H1 (cell line): ENCODE measurements around the gene NFIC. TPM values are rescaled to one million over a fixed set of nuclear protein-coding genes. Genes with fewer than 3 reads are reported as not detected.

ENCODE experiments used
- CTCF ChIA-PET: fragments of 300-600 bp; sonication (Branson Sonifier 250); formaldehyde crosslinking; loops from one replicate; lab custom pipeline; 2021; ENCODE audit not compliant: partially characterized antibody; lab: Charles Lee
- POLR2A ChIA-PET: fragments of 300-600 bp; sonication (Branson Sonifier 250); formaldehyde crosslinking; loops from one replicate; lab custom pipeline; 2021; ENCODE audit warnings: inconsistent platforms; ENCODE audit not compliant: partially characterized antibody; lab: Charles Lee
- DNase-seq, 2 experiments: peaks; one replicate each; pipeline versions ENCODE4 v3.0.0 to v3.0.0-alpha.2; 2010 to 2022; ENCODE audit warnings: low spot score in 2 of 2, low read depth in 1 of 2, mixed read lengths in 1 of 2
- FAIRE-seq: peaks from 2 replicates; lab custom pipeline; 2011; peaks lifted over from hg19 to GRCh38; lab: Jason Lieb, UNC
- H2AFZ ChIP-seq: 2 replicates; pipeline ENCODE4 v1.8.1; 2012; ENCODE audit warnings: low read length, inconsistent platforms
- H2AK5ac ChIP-seq: 2 replicates; pipeline ENCODE4 v1.6.1; 2013; ENCODE audit warnings: low read depth, low read length
- H2BK120ac ChIP-seq: replicated peaks from 2 replicates; pipeline ENCODE3; 2013; ENCODE audit warnings: low read depth, low read length, inconsistent platforms
- H2BK12ac ChIP-seq: 2 replicates; pipeline ENCODE4 v1.6.1; 2013; ENCODE audit warnings: low read depth, low read length
- H2BK15ac ChIP-seq: 2 replicates; pipeline ENCODE4 v1.6.1; 2013; ENCODE audit warnings: low read length
- H2BK20ac ChIP-seq: 2 replicates; pipeline ENCODE4 v1.6.1; 2013; ENCODE audit warnings: low read length
- H2BK5ac ChIP-seq: 2 replicates; pipeline ENCODE4 v1.6.1; 2013; ENCODE audit warnings: low read depth, low read length
- H3K14ac ChIP-seq: 2 replicates; pipeline ENCODE4 v1.6.1; 2013; ENCODE audit warnings: inconsistent platforms; ENCODE audit not compliant: insufficient read length
- H3K18ac ChIP-seq: 2 replicates; pipeline ENCODE4 v1.6.1; 2013; ENCODE audit warnings: low read length; ENCODE audit errors: extremely low read depth
- H3K23ac ChIP-seq: 2 replicates; pipeline ENCODE4 v1.6.1; 2013; ENCODE audit warnings: inconsistent platforms; ENCODE audit not compliant: insufficient read length
- H3K23me2 ChIP-seq: 2 replicates; pipeline ENCODE4 v1.6.1; 2013; ENCODE audit warnings: low read depth, low read length
- H3K27ac ChIP-seq: 2 replicates; pipeline ENCODE4 v1.6.1; 2011; ENCODE audit warnings: low read depth, low read length, inconsistent platforms
- H3K27me3 ChIP-seq, 4 experiments: replicated peaks in 1 of 4; 1 replicate in 1 of 4; 2 replicates in 3 of 4; pipeline versions ENCODE4 v1.6.1 to v1.8.1; 2011 to 2013; ENCODE audit warnings: low read length in 3 of 4, mild to moderate bottlenecking in 3 of 4, inconsistent platforms in 2 of 4, mixed read lengths in 2 of 4, moderate library complexity in 1 of 4; ENCODE audit not compliant: control insufficient read depth in 3 of 4, insufficient read depth in 3 of 4; ENCODE audit errors: extremely low read depth in 1 of 4
- H3K36me3 ChIP-seq, 4 experiments: 2 replicates each; pipeline versions ENCODE4 v1.6.1 to v1.8.1; 2011 to 2013; ENCODE audit warnings: mild to moderate bottlenecking in 4 of 4, low read length in 3 of 4, moderate library complexity in 2 of 4, control low read depth in 1 of 4, inconsistent platforms in 1 of 4; ENCODE audit not compliant: insufficient read depth in 4 of 4, control insufficient read depth in 2 of 4
- H3K4ac ChIP-seq: replicated peaks from 2 replicates; pipeline ENCODE3; 2013; ENCODE audit warnings: low read length, low read depth, mixed read lengths, inconsistent platforms; ENCODE audit not compliant: insufficient read length
- H3K4me1 ChIP-seq, 4 experiments: replicated peaks in 1 of 4; 1 replicate in 1 of 4; 2 replicates in 3 of 4; pipeline versions ENCODE4 v1.6.1 to v1.8.1; 2011 to 2013; ENCODE audit warnings: low read length in 3 of 4, inconsistent platforms in 2 of 4, mixed read lengths in 1 of 4; ENCODE audit not compliant: insufficient read depth in 4 of 4, control insufficient read depth in 3 of 4
- H3K4me2 ChIP-seq, 2 experiments: 2 replicates each; pipeline versions ENCODE4 v1.6.1 to v1.8.1; 2011 to 2013; ENCODE audit warnings: low read depth in 2 of 2, low read length in 2 of 2, control low read depth in 1 of 2, inconsistent platforms in 1 of 2, mild to moderate bottlenecking in 1 of 2; ENCODE audit not compliant: insufficient read depth in 1 of 2
- H3K4me3 ChIP-seq, 4 experiments: fragments of 200-600, 300-600 bp in 1 of 4; sonication (generic), shearing (Covaris generic), sonication (Bioruptor Twin) in 1 of 4; 2 replicates each; pipeline versions ENCODE4 v1.5.1 to v1.8.1; 2011 to 2016; ENCODE audit warnings: low read length in 4 of 4, low read depth in 3 of 4, control low read depth in 2 of 4, inconsistent platforms in 2 of 4, mild to moderate bottlenecking in 2 of 4, mixed read lengths in 1 of 4, moderate library complexity in 1 of 4; ENCODE audit not compliant: insufficient read depth in 2 of 4; ENCODE audit errors: extremely low read depth in 1 of 4
- H3K56ac ChIP-seq: replicated peaks from 2 replicates; pipeline ENCODE3; 2013; ENCODE audit warnings: low read depth, mild to moderate bottlenecking, mixed read lengths, low read length, inconsistent platforms; ENCODE audit not compliant: insufficient read length
- H3K79me1 ChIP-seq: 2 replicates; pipeline ENCODE4 v1.6.1; 2013; ENCODE audit warnings: low read depth, low read length, control low read depth
- H3K79me2 ChIP-seq, 2 experiments: 2 replicates each; pipeline versions ENCODE4 v1.6.1 to v1.8.1; 2012 to 2013; ENCODE audit warnings: low read length in 2 of 2, mild to moderate bottlenecking in 2 of 2, inconsistent platforms in 1 of 2; ENCODE audit not compliant: insufficient read depth in 2 of 2, control insufficient read depth in 1 of 2
- H3K9ac ChIP-seq, 4 experiments: replicated peaks in 1 of 4; 1 replicate in 1 of 4; 2 replicates in 3 of 4; pipeline versions ENCODE4 v1.6.1 to v1.8.1; 2011 to 2013; ENCODE audit warnings: low read depth in 3 of 4, low read length in 3 of 4, control low read depth in 2 of 4, mild to moderate bottlenecking in 2 of 4, moderate library complexity in 2 of 4, inconsistent platforms in 1 of 4; ENCODE audit errors: extremely low read depth in 1 of 4
- H3K9me3 ChIP-seq, 2 experiments: 2 replicates each; pipeline versions ENCODE4 v1.6.1 to v1.8.1; 2012 to 2013; ENCODE audit warnings: mild to moderate bottlenecking in 2 of 2, moderate library complexity in 2 of 2, control low read depth in 1 of 2, inconsistent platforms in 1 of 2, low read depth in 1 of 2, low read length in 1 of 2, mixed read lengths in 1 of 2; ENCODE audit not compliant: insufficient read depth in 2 of 2
- H4K20me1 ChIP-seq, 2 experiments: replicated peaks in 1 of 2; 2 replicates each; pipeline versions ENCODE3 to v1.8.1; 2011 to 2013; ENCODE audit warnings: inconsistent platforms in 2 of 2, low read length in 2 of 2, mild to moderate bottlenecking in 1 of 2; ENCODE audit not compliant: insufficient read depth in 2 of 2, control insufficient read depth in 1 of 2
- H4K5ac ChIP-seq: 2 replicates; pipeline ENCODE4 v1.6.1; 2013; ENCODE audit warnings: low read length, low read depth, mixed read lengths, inconsistent platforms; ENCODE audit not compliant: insufficient read length
- H4K8ac ChIP-seq: 2 replicates; pipeline ENCODE4 v1.8.0; 2013; ENCODE audit warnings: mild to moderate bottlenecking, moderate library complexity, low read length, inconsistent platforms; ENCODE audit not compliant: insufficient read depth; ENCODE audit errors: extremely low read depth
- H4K91ac ChIP-seq: replicated peaks from 2 replicates; pipeline ENCODE3; 2013; ENCODE audit warnings: low read length, mixed read lengths, inconsistent platforms; ENCODE audit not compliant: insufficient read length
- CHD1 ChIP-seq: IDR thresholded peaks from 2 replicates; pipeline ENCODE4 v1.6.1; 2012; ENCODE audit warnings: low read depth, low read length, improper control_type of control experiment
- EP300 ChIP-seq, 2 experiments: IDR thresholded peaks; 1 replicate in 1 of 2; 2 replicates in 1 of 2; pipeline ENCODE4 v1.6.1; 2011 to 2012; ENCODE audit warnings: low read depth in 2 of 2, low read length in 2 of 2, mild to moderate bottlenecking in 2 of 2, borderline replicate concordance in 1 of 2, inconsistent platforms in 1 of 2, moderate library complexity in 1 of 2
- POU5F1 ChIP-seq: IDR thresholded peaks from 2 replicates; pipeline ENCODE4 v1.6.1; 2011; ENCODE audit warnings: low read depth, mild to moderate bottlenecking, low read length, moderate library complexity
- SIN3A ChIP-seq, 2 experiments: IDR thresholded peaks in 1 of 2; conservative IDR thresholded peaks in 1 of 2; 2 replicates each; pipeline ENCODE4 v1.6.1; 2011 to 2012; ENCODE audit warnings: low read length in 2 of 2, improper control_type of control experiment in 1 of 2, low read depth in 1 of 2, mild to moderate bottlenecking in 1 of 2
- TAF1 ChIP-seq: IDR thresholded peaks from 2 replicates; pipeline ENCODE4 v1.6.1; 2011; ENCODE audit warnings: mild to moderate bottlenecking, low read depth, low read length
- TBP ChIP-seq: IDR thresholded peaks from 2 replicates; pipeline ENCODE4 v1.6.1; 2011; ENCODE audit warnings: low read depth, low read length, improper control_type of control experiment
- WGBS, 2 experiments: shearing (Covaris generic) in 1 of 2; methylation state at CpG; one replicate each; pipeline versions ENCODE4 v1.1.6 to v1.1.7; 2013 to 2015; ENCODE audit warnings: low lambda C conversion rate in 2 of 2, mixed read lengths in 2 of 2, inconsistent platforms in 1 of 2, low coverage in 1 of 2, missing lambda C conversion rate in 1 of 2; ENCODE audit not compliant: insufficient replicate concordance in 2 of 2, insufficient coverage in 1 of 2, insufficient read length in 1 of 2; ENCODE audit errors: extremely low coverage in 1 of 2, missing lambda C conversion rate in 1 of 2; 5-methylcytosine and 5-hydroxymethylcytosine counted together
- polyA plus RNA-seq, 7 experiments: library from polyadenylated mRNA; depleted of rRNA in 3 of 7; stranded (reverse) in 5 of 7; unstranded in 2 of 7; fragments of >200 nt in 5 of 7; fragments of 200-250 nt in 2 of 7; gene quantifications; 1 replicate in 5 of 7; 2 replicates in 1 of 7; 4 replicates in 1 of 7; pipeline versions ENCODE4 v1.2.1 to v1.2.3, GENCODE V29; 2011 to 2013; ENCODE audit warnings: missing spikeins in 2 of 7, mixed read lengths in 2 of 7
- total RNA-seq: library from RNA; stranded (reverse); fragmentation: NEBNext Ultra II Directional; extraction: Animal tissue kit (Norgen Biotek cat#: 25700); gene quantifications from 2 replicates; pipeline ENCODE4 v1.2.1, GENCODE V29; 2021
- TF ChIP-seq, protein P1 (sequence below), 3 experiments: IDR thresholded peaks; 1 replicate in 2 of 3; 2 replicates in 1 of 3; pipeline versions ENCODE4 v1.5.1 to v1.6.1; 2011; ENCODE audit warnings: low read length in 3 of 3, mild to moderate bottlenecking in 3 of 3, inconsistent platforms in 2 of 3, low read depth in 1 of 3, moderate library complexity in 1 of 3; ENCODE audit not compliant: insufficient read depth in 1 of 3; ENCODE audit errors: control extremely low read depth in 1 of 3
- TF ChIP-seq, protein P2 (sequence below): IDR thresholded peaks from 2 replicates; pipeline ENCODE4 v1.6.1; 2012; ENCODE audit warnings: inconsistent platforms
- TF ChIP-seq, protein P3 (sequence below): IDR thresholded peaks from 2 replicates; pipeline ENCODE4 v1.6.1; 2011; ENCODE audit warnings: low read depth, mild to moderate bottlenecking, low read length; ENCODE audit not compliant: insufficient read depth

The NFIC gene
- total and polyA plus RNA-seq, 2 of the 8 experiments (the other 6 are each of a cell fraction or from before 2014, with no cell fraction given), result 0.56 to 3.2 TPM

DNA sequence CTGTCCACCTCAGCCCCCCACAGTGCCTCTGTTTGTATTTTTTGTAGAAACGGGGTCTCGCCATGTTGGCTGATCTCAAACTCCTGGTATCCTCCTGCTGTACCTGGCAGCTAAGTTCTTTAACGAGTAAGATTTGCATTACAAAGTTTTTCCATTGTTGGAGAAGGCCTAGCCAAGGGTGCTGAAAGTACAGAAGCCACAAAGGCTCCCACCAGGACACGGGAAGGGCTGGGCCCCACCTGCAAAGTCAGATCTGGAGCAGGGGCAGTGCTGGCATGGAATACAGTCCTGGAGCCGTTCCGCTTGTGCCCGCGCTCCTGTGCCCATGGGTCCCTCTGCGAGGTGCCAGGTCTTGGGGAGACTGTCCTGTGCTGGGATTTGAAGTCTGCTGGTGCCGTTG, 151.9 kb downstream of the NFIC start:
- Histone ChIP-seq H3K4me2 (peak overlapping the region; percentile 5 to 60), H3K27me3 (no peaks in the 10 kb centered on the region), H2BK20ac (peak overlapping the region; percentile 17), H2BK12ac (peak overlapping the region; percentile 97; the same call in 1 of the 2 replicates), H3K27ac (no peak overlapping the region; the same call in 1 of the 2 replicates), H2AK5ac (peak overlapping the region; percentile 87; the same call in 1 of the 2 replicates), H2BK120ac (no peak overlapping the region), H3K14ac (no peak overlapping the region), H4K20me1 (peaks cover 0 to 17% of the 10 kb centered on the region in 2 experiments), H3K36me3 (no peaks in the 10 kb centered on the region), H3K9me3 (no peaks in the 10 kb centered on the region), H3K79me1 (peaks cover 14% of the 10 kb centered on the region), H4K8ac (no peak overlapping the region), H4K5ac (no peak overlapping the region), H3K4ac (no peak overlapping the region), H3K23me2 (no peaks in the 10 kb centered on the region), H2BK5ac (peak overlapping the region; percentile 86; the same call in 1 of the 2 replicates), H4K91ac (peak overlapping the region; percentile 78), H3K9ac (no peak overlapping the region), H3K18ac (peak overlapping the region; percentile 76), H3K23ac (no peak overlapping the region), H3K4me3 (peak overlapping the region in 2 of 4 experiments; percentile 14 to 19; a peak in 3 of 8 replicates), H2AFZ (no peak overlapping the region), H3K4me1 (peaks cover 0 to 29% (median 20%) of the 10 kb centered on the region in 4 experiments; a peak in 6 of 7 replicates), H3K56ac (no peak overlapping the region), H2BK15ac (no peak overlapping the region), H3K79me2 (peaks cover 0 to 65% of the 10 kb centered on the region in 2 experiments; a peak in 3 of 4 replicates)
- no peak for DNase-seq
- FAIRE-seq, result peak; percentile 73
- ChIA-PET CTCF (interaction anchor here (1.0 to 5.4 kb wide), 4 partner anchors 9 to 46 kb away, joined by 3 to 28 read pairs (median 10); no protein-coding TSS in a partner anchor), POLR2A (interaction anchor here (1.1 to 1.5 kb wide), 3 partner anchors 16 to 21 kb away, joined by 3 to 5 read pairs (median 4); partner anchors contain the start of genes DOHH and TEKTIP1)
- WGBS, 2 experiments, result 59% methylated on average over 10 of the region's 10 CpGs; no CpG with 5 or more reads in 1 of the 2 experiments
- TF ChIP-seq SIN3A (conservative IDR thresholded peaks at IDR 0.05 in 1 of 2, IDR thresholded peaks at IDR 0.05 in 1 of 2; ENCODE audit: low read depth in 1 of 2, low read length in 2 of 2), result no peak
- TF ChIP-seq CHD1, result no peak
- TF ChIP-seq POU5F1, result peak; percentile 64; the same call in 1 of the 2 replicates
- TF ChIP-seq, protein P1, sequence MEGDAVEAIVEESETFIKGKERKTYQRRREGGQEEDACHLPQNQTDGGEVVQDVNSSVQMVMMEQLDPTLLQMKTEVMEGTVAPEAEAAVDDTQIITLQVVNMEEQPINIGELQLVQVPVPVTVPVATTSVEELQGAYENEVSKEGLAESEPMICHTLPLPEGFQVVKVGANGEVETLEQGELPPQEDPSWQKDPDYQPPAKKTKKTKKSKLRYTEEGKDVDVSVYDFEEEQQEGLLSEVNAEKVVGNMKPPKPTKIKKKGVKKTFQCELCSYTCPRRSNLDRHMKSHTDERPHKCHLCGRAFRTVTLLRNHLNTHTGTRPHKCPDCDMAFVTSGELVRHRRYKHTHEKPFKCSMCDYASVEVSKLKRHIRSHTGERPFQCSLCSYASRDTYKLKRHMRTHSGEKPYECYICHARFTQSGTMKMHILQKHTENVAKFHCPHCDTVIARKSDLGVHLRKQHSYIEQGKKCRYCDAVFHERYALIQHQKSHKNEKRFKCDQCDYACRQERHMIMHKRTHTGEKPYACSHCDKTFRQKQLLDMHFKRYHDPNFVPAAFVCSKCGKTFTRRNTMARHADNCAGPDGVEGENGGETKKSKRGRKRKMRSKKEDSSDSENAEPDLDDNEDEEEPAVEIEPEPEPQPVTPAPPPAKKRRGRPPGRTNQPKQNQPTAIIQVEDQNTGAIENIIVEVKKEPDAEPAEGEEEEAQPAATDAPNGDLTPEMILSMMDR (IDR thresholded peaks at IDR 0.05; ENCODE audit: control extremely low read depth in 1 of 3, insufficient read depth in 1 of 3, low read depth in 1 of 3, low read length in 3 of 3), result no peak
- TF ChIP-seq, protein P2, sequence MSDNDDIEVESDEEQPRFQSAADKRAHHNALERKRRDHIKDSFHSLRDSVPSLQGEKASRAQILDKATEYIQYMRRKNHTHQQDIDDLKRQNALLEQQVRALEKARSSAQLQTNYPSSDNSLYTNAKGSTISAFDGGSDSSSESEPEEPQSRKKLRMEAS, result no peak
- TF ChIP-seq, protein P3, sequence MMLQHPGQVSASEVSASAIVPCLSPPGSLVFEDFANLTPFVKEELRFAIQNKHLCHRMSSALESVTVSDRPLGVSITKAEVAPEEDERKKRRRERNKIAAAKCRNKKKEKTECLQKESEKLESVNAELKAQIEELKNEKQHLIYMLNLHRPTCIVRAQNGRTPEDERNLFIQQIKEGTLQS, result no peak
- no peak for TF ChIP-seq TBP
- TF ChIP-seq TAF1, result 0 out of 2 replicates have a peak, but pooled peaks have one; percentile 30
- TF ChIP-seq EP300 (IDR thresholded peaks at IDR 0.05; ENCODE audit: borderline replicate concordance in 1 of 2, low read depth in 2 of 2, low read length in 2 of 2), result no peak
